RWPE1 (cell line): Measurements from ENCODE around the gene ING3.
"Not testable (repeated sequence)": the region's sequence is repeated elsewhere in the genome, so short reads cannot be mapped to it uniquely, and the experiment has no call there.

Experiments
- CTCF ChIA-PET: fragments of 350-600 bp; sonication (Branson Sonifier 250); formaldehyde crosslinking; extraction: SDS; loops from one replicate; lab custom pipeline; 2021; lab: Yijun Ruan, JAX
- POLR2A ChIA-PET: fragments of 400-600 bp; formaldehyde crosslinking; extraction: SDS; loops from one replicate; lab custom pipeline; 2020; ENCODE audit warnings: antibody characterized with exemption; ENCODE audit not compliant: low non-redundant PET; lab: Yijun Ruan, JAX
- DNase-seq: peaks from one replicate; pipeline ENCODE4 v3.0.0; 2012; ENCODE audit warnings: low spot score
- H3K27ac ChIP-seq: fragments of 450-650 bp; 2 replicates; pipeline ENCODE4 v1.5.1; 2017
- TF ChIP-seq, protein P1 (sequence below): fragments of 450-650 bp; conservative IDR thresholded peaks from 2 replicates; pipeline ENCODE4 v1.5.1; 2017; ENCODE audit warnings: low read depth, mild to moderate bottlenecking

ING3 gene

DNA sequence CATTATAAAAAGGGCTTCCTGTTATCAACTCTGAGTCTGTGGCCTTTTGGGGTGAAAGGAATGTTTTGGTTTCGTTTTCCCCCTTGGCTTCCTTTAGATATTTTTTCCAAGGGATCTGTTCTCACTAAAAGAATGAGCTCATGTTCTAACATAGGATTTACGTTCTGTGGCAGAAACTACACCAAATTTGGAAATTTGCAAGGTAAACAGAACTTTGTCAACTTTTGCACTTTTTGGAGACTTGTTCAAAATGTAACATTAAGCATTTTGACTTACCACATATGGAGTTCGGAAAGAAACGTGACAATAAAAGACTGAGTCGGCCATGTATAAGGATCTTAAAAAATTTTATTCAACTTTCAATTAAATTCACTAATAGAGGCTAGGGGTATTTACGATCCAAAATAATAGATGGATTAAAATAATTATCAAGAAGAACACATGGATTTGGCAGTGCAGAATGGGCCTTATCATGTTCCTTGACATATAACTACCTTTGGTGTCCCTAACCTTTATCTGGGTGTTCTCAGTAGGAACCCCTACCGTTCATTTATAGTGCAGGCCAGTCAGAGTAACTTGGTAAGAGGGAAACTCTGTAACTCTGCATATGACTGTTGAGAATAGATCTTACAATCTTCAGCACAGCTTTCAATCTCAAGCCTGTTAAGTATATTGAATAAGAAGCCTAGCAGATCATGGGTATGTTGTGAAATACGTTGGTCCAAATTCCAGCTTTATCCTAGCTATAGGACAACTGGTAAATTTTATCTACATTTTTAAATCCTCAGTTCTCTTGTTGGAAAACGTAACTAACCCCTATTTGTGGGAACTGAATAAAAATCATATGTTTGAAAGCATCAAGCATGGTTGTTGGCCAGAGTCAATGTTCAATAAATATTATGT lies 49.8 kb downstream of the ING3 start:
- DNase-seq: no peak
- H3K27ac ChIP-seq: no peak overlapping the region
- ChIA-PET CTCF (no interaction called here), POLR2A (no interaction called here)
- TF ChIP-seq, protein P1, sequence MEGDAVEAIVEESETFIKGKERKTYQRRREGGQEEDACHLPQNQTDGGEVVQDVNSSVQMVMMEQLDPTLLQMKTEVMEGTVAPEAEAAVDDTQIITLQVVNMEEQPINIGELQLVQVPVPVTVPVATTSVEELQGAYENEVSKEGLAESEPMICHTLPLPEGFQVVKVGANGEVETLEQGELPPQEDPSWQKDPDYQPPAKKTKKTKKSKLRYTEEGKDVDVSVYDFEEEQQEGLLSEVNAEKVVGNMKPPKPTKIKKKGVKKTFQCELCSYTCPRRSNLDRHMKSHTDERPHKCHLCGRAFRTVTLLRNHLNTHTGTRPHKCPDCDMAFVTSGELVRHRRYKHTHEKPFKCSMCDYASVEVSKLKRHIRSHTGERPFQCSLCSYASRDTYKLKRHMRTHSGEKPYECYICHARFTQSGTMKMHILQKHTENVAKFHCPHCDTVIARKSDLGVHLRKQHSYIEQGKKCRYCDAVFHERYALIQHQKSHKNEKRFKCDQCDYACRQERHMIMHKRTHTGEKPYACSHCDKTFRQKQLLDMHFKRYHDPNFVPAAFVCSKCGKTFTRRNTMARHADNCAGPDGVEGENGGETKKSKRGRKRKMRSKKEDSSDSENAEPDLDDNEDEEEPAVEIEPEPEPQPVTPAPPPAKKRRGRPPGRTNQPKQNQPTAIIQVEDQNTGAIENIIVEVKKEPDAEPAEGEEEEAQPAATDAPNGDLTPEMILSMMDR: no peak

DNA sequence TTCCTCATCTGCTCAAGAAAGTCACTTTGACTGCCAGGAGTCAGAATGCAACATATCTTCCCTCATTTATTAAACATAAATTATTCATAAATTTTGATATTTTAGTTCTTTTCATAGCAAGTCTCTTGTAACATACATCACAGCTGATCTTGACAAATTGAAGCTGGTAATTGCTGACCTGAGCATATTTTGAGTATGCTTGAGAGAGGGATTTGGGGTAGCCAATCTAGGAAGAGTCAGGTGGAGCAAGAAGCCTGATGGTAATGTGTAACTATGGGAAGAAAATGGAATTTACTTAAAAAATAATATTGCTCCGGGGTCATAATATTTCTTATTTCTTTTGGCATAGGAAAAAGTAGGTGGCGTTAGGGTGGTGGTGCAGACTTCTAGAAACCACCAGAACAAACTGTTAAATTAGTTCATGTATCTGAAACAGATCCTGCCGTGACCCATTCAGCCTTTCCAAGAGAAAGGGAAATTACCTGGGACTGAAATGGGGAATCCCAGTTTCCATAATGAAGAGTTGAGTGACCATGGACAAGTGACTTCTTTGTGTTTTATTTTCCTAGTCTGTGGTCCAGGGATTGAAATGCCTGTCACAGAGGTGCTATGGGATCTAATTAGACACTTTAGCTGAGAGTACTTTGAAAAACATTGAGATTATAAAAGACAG lies 50.8 kb downstream of the ING3 start:
- H3K27ac ChIP-seq: no peak overlapping the region
- TF ChIP-seq, protein P1: no peak
- DNase-seq: no peak
- ChIA-PET POLR2A (no interaction called here), CTCF (no interaction called here)

DNA sequence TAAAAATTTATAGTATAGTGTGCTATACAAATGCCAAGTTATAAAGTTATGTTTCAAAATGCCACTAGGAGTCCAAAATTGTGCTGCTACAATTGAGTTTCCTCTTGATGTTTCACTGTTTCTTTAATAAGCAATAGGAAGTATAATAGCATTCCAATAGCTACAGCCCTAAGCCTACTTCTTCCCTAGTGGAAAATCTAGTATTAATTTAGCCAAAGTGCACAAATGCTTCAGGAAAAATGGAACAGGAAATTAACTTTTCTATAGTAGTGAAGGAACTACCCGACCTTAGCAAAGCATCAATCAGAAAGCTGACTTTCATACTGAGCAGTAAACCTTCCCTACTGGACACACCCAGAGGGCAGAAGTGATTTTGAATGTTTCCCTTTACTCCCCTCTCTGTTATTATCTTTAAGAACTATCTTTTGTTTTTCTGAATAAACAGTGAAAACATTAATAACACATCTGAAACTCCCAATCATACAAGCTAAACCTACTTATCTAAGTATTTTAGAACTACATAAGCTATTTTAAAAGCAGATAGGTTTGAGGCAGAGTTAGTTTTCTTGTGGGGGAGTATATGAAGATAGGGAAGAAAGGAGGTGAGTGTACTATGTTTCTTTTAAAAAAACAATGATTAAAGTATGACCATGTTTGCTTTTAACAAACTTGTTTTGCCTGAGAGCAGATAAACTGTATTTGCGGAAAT lies 51.6 kb downstream of the ING3 start:
- DNase-seq: no peak
- H3K27ac ChIP-seq: no peak overlapping the region
- TF ChIP-seq, protein P1: no peak
- POLR2A ChIA-PET: no interaction called here
- CTCF ChIA-PET: interaction anchor here (0.7 kb wide), 1 partner anchor 10 kb away, joined by 3 read pairs; no protein-coding TSS in a partner anchor

DNA sequence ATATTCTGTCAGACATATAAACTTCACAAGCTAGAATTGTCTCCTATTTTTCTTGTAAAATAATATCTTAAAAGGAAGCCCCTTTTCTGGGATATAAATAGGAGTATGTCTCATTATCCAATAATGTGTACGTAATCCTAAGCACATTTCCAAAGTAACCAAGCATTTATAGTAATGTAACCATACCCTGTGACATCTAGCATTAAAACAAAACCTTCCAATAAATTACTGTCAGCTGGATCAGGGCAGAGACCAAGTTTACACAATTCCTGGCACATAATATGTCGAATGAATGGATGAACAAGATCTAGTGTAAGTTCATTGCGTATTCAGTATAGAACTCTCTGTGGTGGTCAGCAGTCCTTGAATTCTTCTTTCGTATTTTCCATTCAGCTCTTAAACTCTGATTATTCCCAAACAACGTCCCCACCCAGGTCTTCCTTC lies 52.2 kb downstream of the ING3 start:
- ChIA-PET CTCF (interaction anchor here (0.7 kb wide), 1 partner anchor 11 kb away, joined by 3 read pairs; no protein-coding TSS in a partner anchor), POLR2A (no interaction called here)
- H3K27ac ChIP-seq: no peak overlapping the region

DNA sequence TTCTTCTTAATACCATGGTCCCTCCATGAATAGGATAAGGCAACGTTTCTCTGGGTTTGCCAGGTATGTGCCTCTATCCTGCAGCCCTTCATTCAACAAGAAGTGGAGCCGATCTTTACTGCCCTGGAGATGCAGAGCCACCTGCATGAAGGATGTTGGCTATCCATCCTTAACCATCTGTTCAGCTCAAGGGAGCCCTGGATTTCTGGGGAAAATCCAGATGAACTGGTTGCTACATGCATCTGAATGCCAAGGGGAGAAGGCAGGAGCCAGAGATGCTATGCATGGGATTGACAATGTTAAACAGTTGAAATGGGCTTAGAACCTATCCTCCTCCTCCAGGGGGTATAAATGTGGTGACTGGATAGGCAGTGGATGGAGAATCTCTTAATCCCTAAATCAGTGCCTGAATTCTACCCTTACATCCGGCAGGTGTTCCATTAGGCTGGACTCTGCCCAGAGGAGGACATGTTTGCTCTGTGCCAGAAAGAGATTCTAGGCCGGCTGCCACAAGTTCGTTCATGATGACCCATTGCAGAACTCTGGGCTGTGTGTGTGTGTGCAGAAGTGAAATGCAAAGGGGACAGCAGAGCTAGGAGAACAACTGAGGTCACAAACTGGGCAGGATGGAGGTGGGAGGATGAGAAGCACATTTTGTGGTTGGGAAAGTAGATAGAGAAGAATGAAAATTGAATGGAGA lies 53.6 kb downstream of the ING3 start:
- H3K27ac ChIP-seq: no peak overlapping the region
- TF ChIP-seq, protein P1: no peak
- POLR2A ChIA-PET: no interaction called here
- CTCF ChIA-PET: no interaction called here
- DNase-seq: no peak

More for the DNA sequence above, 52.2 kb downstream of the ING3 start:
- DNase-seq: no peak
- TF ChIP-seq, protein P1: no peak

DNA sequence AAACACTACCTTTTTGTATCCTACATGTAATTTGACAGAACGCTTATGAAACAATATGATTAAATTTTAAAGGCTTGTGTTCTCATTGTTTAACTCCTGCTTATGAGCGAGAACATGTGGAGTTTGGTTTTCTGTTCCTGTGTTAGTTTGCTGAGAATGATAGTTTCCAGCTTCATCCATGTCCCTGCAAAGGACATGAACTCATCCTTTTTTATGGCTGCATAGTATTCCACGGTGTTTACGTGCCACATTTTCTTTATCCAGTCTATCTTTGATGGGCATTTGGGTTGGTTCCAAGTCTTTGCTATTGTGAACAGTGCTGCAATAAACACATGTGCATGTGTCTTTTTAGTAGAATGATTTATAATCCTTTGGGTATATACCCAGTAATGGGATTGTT lies 54.5 kb downstream of the ING3 start:
- POLR2A ChIA-PET, CTCF ChIA-PET, H3K27ac ChIP-seq, DNase-seq: not testable (repeated sequence)
